K562 (cell line): ENCODE measurements around the gene EGF. TPM values are rescaled to one million over a fixed set of nuclear protein-coding genes. Genes with fewer than 3 reads are reported as not detected.

ENCODE experiments used
- NFYB ChIP-seq: IDR thresholded peaks from 2 replicates; pipeline ENCODE4 v1.6.1; 2011; ENCODE audit warnings: mild to moderate bottlenecking, moderate library complexity; ENCODE audit not compliant: insufficient read length; ENCODE audit errors: extremely low read depth
- RAD21 ChIP-seq, 2 experiments: fragments of 250-450 bp in 1 of 2; fragments of 450-650 bp in 1 of 2; sonication (Bioruptor Pico) in 1 of 2; formaldehyde crosslinking in 1 of 2; IDR thresholded peaks in 1 of 2; conservative IDR thresholded peaks in 1 of 2; 2 replicates each; pipeline versions ENCODE4 v1.4.0 to v1.8.0; 2020 to 2022; ENCODE audit warnings: mild to moderate bottlenecking in 2 of 2, moderate library complexity in 1 of 2
- SMC3 ChIP-seq: conservative IDR thresholded peaks from 2 replicates; pipeline ENCODE4 v1.6.1; 2011; ENCODE audit warnings: low read depth, low read length, improper control_type of control experiment; ENCODE audit not compliant: insufficient read depth
- THAP7 ChIP-seq: fragments of 250-450 bp; sonication (Bioruptor Pico); IDR thresholded peaks from 2 replicates; pipeline ENCODE4 v1.5.0; 2021
- ZFX ChIP-seq: sonication (generic); formaldehyde crosslinking; IDR thresholded peaks from 2 replicates; pipeline ENCODE4 v1.8.0; 2022; ENCODE audit warnings: mild to moderate bottlenecking, missing genetic modification reagents, moderate library complexity
- ZNF507 ChIP-seq: conservative IDR thresholded peaks from 2 replicates; pipeline ENCODE4 v1.6.1; 2017; ENCODE audit warnings: missing genetic modification characterization, missing compliant biosample characterization
- polyA plus RNA-seq, 8 experiments: library from polyadenylated mRNA; depleted of rRNA in 4 of 8; stranded (reverse) in 5 of 8; unstranded in 3 of 8; fragments of >200 nt; fragmentation: Nextera tagmentation in 2 of 8; fragmentation: Illumina TruSeq in 1 of 8; extraction: Ambion mirVana in 2 of 8; extraction: Trizol in 1 of 8; gene quantifications; 2 replicates each; pipeline versions ENCODE4 v1.2.1 to v1.2.3, GENCODE V29; 2011 to 2014; ENCODE audit warnings: inconsistent platforms in 1 of 8, missing spikeins in 1 of 8
- total RNA-seq, 7 experiments: library from RNA; depleted of rRNA in 6 of 7; stranded (reverse); fragments of >200 nt in 6 of 7; fragmentation: Illumina TruSeq in 2 of 7; extraction: Trizol in 2 of 7; gene quantifications; 2 replicates each; pipeline versions ENCODE4 v1.2.1 to v1.2.3, GENCODE V29; 2011 to 2021; ENCODE audit warnings: low replicate concordance in 1 of 7
- TF ChIP-seq, protein P1 (sequence below): fragments of 450-650 bp; formaldehyde crosslinking; IDR thresholded peaks from 2 replicates; pipeline ENCODE4 v1.4.0; 2020; ENCODE audit warnings: mild to moderate bottlenecking, moderate library complexity
- TF ChIP-seq, protein P2 (sequence below), 3 experiments: IDR thresholded peaks in 2 of 3; conservative IDR thresholded peaks in 1 of 3; 2 replicates each; pipeline ENCODE4 v1.5.1; 2011 to 2012; ENCODE audit warnings: low read length in 3 of 3, mild to moderate bottlenecking in 3 of 3, control low read depth in 2 of 3, improper control_type of control experiment in 1 of 3, inconsistent platforms in 1 of 3, low read depth in 1 of 3, mixed read lengths in 1 of 3, moderate library complexity in 1 of 3; ENCODE audit not compliant: insufficient read depth in 2 of 3

Gene EGF
- total and polyA plus RNA-seq, 9 of the 15 experiments (the other 6 are each of a cell fraction or from before 2014, with no cell fraction given), result 0.32 to 3.1 (median 1.3) TPM

- TF ChIP-seq SMC3 (peak; percentile 65), THAP7 (CRISPR knock-in tag) (no peak), RAD21 (CRISPR knock-in tag; conservative IDR thresholded peaks at IDR 0.05 in 1 of 2, IDR thresholded peaks at IDR 0.05 in 1 of 2) (peak; percentile 72 to 76), NFYB (no peak), ZFX (CRISPR knock-in tag) (no peak), ZNF507 (tag) (no peak)
- TF ChIP-seq, protein P1, sequence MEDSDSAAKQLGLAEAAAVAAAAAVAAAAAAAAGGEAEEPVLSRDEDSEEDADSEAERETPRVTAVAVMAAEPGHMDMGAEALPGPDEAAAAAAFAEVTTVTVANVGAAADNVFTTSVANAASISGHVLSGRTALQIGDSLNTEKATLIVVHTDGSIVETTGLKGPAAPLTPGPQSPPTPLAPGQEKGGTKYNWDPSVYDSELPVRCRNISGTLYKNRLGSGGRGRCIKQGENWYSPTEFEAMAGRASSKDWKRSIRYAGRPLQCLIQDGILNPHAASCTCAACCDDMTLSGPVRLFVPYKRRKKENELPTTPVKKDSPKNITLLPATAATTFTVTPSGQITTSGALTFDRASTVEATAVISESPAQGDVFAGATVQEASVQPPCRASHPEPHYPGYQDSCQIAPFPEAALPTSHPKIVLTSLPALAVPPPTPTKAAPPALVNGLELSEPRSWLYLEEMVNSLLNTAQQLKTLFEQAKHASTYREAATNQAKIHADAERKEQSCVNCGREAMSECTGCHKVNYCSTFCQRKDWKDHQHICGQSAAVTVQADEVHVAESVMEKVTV (CRISPR knock-in tag), result peak; percentile 56; the same call in 1 of the 2 replicates
- TF ChIP-seq, protein P2, sequence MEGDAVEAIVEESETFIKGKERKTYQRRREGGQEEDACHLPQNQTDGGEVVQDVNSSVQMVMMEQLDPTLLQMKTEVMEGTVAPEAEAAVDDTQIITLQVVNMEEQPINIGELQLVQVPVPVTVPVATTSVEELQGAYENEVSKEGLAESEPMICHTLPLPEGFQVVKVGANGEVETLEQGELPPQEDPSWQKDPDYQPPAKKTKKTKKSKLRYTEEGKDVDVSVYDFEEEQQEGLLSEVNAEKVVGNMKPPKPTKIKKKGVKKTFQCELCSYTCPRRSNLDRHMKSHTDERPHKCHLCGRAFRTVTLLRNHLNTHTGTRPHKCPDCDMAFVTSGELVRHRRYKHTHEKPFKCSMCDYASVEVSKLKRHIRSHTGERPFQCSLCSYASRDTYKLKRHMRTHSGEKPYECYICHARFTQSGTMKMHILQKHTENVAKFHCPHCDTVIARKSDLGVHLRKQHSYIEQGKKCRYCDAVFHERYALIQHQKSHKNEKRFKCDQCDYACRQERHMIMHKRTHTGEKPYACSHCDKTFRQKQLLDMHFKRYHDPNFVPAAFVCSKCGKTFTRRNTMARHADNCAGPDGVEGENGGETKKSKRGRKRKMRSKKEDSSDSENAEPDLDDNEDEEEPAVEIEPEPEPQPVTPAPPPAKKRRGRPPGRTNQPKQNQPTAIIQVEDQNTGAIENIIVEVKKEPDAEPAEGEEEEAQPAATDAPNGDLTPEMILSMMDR (IDR thresholded peaks at IDR 0.05 in 2 of 3, conservative IDR thresholded peaks at IDR 0.05 in 1 of 3; ENCODE audit: insufficient read depth in 2 of 3, low read depth in 1 of 3, low read length in 3 of 3), result peak; percentile 60 to 75 (median 73)
Measured at GRCh38 chr4:110049951-110050925, 137.6 kb downstream of the EGF start (continued).
